NCI-H2196 treated with DMSO at 0.1 percent for 48 hours (cell line): ENCODE measurements around the gene NR1D1.

Experiments used
- DNase-seq: peaks from one replicate; lab custom pipeline; 2025; ENCODE audit not compliant: unreplicated experiment; lab: John Stamatoyannopoulos, UW

NR1D1 gene

DNA sequence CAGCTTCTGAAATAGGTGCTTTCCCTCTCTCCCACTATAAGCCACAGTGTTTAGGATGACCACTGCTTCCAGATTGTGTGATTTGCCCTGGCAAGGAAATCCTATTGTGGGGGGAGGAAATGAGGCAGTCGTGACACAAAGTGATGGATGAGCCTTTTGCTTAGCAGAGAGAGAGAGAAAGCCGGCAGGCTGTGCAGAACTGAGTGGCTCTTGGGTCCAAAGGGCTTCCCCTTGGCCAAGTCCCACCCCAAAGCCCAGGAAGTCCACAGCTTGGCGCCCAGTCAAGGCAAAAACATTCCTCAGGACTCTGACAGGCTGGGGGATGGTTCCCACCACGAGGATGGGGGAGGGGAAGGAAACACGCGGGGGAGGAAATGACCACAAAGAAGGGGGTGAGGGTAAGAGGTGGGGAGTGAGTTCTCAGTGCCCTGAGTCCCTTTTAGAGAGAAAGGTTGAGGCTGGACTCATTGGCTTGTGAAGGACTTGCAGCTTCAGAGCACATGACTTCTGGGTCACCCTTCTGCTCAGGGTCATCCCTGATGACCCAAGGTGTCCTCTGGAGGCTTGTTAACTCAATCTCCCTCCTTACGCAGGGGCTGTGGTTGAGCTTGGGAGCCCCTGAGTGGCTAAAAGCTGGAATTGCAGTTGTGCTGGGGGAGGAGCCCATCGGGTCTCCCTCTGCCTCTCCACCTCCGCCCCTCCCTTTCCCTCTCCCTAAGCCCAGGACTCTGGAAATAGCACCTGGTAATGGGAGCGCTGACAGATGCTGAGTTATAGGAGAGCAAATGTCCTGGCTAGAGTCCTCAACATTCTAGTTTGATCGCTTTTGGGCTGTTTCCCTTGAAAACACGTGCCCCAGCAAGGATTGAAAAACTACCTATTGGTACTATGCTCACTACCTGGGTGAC is 11.1 kb upstream of the NR1D1 start:
- peak; percentile 59 for DNase-seq

DNA sequence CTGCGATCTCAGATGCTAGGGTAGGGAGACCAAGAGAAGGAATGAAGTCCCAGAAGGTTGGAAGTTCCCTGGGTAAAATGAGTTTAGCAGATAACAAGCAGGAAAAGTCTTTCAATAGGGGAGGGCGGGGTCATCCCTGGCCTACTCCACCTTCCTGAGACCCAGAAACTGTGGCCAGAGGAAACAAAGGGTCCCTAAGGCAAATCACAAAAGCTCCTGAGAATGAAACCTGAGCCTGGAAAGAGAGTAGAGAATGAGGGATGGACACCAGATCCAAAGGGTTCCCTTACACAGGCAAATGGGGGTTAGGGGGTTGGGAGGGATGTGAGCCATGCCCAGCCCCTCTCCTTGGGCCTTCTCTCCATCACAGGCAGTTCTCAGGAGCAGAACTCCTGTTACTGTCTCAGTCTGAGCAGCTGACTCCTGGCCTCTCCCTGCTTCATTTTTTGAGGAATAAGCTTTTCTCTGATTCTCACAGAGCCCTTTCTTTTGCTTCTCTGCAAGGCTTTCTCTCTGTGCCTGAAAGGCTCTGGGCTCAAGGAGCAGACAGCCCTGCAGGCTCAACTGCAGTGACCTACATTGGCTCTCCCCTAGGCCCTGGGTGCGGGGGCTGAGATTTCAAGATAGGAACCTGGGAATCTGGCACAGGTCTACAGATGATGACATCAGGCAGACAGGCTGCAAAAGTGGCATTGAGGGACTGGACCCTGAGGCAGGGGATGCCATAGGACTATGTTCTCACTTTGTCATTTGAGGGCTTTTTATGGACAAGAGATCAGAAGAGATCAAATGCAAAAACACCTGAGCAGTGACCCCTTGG is 9.8 kb upstream of the NR1D1 start:
- DNase-seq = no peak

DNA sequence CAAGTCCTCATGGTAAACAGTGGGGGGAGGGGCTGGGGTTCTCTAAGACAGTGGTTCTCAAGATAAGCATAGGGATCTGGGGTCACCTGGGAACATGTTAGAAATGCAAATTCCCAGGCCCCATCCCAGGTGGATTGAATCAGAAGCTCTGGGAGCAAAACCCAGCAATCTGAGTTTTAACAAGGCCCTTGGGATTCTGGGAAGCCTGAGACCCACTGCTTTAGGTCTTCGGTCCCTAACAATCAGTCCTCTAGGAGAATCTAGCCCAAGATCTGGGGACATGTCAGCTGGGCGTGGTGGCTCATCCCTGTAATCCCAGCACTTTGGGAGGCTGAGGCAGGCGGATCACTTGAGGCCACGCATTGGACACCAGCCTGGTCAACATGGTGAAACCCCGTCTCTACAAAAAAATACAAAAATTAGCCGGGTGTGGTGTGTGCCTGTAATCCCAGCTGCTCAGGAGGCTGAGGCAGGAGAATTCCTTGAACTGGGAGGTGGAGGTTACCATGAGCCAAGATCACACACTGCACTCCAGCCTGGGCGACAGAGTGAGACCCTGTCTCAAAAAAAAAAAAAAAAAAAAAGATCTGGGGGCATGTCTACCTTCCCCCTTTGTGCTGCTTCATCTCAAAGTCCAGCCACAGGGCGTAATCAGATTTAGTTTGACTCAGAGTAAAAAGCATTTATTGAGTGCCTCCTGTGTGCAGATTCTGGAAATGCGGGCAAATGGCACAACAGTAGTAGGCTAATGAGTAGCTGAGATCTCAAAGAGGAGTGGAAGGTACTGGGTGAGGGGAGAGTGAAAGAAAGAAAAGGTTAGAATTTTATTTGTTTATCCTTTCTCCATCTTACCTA is 8.8 kb upstream of the NR1D1 start:
- DNase-seq = no peak

DNA sequence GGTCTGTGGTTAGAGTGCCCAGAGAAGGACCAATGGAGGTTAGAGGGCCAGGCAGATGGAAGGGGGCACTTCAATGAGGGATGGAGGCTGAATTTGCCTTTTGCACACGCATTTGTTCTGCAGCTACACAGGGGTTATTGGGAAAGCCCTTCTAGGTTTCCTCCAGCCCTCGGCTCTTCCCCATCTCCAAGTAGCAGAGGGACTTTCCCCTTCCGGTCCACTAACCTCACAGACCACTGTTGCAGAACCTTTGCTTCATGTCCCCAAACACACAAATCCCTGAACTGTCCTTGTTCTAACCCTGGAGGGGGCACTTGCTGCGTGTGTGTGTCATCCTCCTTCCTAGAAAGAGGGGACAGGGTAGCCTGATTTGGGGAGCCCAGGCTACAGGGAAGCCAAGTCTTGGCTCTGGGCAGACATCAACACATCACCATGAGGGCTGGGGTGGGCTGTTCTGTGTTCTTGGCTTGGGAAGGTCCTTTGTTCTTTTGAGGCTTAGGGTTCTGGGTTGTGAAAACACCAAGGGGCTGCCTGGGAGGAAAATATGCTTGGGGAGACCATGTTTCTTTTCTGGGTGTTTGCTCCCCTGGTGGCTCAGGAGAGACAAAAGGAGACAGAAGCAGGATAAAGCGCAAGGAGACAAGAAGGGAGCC is 7.3 kb upstream of the NR1D1 start:
- DNase-seq = no peak

DNA sequence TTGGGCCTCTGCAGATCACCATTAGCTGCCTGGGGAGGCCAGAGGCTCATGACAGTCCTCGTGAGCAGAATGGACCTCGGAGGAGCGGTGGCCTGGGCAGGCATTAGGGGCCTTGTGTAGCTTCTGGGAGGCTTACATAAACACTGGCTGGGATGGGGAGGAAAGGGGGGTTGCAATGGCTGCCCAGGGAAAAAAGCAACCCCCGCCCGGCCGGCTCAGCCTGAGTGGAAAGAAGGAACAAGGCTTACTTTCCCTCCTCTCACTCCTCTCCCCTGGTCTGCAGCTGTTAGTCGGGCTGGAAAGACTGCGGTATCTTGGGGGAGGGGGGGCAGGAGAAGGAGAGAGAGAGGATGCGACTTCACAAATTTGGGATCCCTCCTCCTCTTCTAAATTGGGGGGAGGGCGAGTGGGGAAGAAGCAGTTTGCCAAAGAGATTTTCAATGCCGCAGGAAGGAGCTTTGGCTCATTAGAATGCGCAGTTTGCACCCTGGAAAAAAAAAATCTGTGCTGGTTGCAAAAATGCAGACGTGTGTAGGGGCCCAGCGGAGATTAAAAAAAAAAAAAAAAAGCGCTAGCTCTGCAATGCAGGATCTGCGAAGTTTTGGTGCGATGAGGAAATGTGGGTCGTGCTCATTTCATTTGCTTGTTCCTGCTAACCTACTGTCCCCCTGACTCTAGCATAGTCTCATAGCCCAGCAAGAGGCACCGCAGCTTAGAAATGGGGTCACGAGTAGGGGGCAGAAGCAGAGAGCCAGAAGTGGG is 6.6 kb upstream of the NR1D1 start:
- DNase-seq = no peak

DNA sequence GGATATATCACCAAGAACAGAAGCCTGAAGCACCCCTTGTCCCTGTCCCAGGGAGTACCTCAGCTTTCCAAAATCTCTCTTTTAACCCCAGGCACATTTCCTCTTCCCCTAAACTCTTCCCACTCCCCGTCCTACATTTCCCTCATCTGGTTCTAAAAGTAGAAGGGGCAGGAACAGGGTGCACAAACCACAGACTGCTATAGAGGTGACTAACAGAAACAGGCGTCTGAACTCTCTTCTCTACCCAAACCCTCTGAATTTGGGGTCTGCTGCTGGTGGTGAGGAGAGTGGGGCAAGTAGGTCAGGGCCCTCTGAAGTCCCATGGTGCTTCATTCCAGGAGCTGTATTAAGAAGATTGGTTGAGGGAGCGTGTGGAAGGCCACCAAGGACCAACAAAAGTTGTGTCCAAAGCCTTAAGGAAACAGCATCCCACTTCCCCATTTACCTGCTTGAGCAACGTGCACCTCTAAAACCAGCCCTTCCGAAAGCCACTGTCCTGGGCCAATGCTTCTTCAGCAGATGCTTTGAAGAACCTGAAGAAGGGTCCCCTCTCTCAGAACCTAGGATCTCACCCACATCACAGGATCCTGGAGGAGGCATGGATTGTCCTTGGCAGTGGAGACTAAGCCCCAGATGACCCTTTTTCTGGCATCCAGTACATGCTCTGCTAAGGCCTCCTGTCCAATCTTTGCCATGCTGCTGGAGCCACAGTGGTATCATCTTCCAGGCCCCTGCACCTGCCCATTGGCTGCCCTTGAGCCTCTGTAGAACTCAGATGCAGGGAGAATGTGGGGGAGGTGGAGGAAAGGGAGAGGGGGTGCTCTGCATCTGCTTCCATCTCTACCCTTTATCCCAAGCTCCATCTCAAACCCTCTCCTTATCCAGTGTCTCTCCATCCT is 5.7 kb upstream of the NR1D1 start:
- DNase-seq = no peak

DNA sequence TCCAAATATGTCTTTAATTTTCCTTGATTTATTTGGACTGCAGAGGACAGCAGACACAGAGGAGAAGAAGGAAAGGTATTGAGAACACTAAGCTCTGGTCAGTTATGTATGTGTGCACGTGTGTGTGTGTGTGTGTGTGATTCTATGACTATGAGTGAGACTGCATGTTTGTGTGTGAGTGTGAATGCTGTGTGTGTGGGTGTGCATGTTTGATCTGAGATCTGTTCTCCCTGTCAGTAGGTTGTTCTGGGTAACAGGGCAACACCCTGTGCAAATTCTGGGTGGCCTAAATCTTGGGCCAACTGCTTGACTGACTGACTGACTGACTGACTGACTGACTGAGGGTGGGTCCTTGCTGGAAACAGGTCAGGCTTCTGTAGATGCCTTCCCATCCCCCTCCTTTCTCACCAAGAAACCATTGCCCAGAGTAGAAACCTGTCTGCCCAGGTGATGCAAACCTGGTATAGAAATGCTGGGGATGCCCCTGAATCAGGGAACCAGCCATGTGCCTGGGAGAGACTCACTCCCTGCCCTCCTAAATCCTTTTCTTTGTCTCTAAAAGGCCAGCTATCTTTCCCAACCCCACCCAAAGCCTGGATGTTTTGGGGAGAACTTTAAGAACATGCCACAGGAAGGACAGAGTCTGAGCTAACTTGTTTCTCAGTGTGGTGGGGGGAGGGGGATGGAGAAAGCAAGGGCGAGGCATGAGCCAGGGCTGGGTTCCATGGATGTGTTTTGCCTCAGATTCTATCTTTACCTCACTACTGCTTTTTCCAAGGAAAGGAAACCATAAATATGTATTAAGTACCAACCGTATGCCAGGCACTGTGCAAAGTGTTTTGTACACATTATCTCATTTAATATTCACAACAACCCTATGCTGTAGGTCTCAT is 4.5 kb upstream of the NR1D1 start:
- no peak for DNase-seq

DNA sequence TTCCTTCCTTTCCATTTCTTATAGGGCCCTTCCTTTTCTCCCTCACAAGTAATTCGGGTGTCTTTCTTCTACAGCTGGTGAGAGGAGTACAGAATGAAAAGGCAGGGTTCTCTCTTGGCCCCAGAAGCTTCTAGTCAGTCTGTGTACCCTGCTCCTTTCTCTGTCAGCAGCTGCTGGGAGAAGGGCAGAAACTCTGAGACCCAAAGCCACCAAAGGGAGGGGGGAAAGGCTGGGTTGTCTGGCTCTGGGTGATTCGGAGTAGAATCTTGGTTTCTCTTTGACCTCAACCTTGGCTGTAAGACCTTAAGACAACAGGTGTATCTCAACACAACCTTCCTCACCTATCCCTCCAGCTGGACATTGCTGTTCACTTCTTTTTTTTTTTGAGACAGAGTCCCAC is 3.3 kb upstream of the NR1D1 start:
- DNase-seq = no peak

DNA sequence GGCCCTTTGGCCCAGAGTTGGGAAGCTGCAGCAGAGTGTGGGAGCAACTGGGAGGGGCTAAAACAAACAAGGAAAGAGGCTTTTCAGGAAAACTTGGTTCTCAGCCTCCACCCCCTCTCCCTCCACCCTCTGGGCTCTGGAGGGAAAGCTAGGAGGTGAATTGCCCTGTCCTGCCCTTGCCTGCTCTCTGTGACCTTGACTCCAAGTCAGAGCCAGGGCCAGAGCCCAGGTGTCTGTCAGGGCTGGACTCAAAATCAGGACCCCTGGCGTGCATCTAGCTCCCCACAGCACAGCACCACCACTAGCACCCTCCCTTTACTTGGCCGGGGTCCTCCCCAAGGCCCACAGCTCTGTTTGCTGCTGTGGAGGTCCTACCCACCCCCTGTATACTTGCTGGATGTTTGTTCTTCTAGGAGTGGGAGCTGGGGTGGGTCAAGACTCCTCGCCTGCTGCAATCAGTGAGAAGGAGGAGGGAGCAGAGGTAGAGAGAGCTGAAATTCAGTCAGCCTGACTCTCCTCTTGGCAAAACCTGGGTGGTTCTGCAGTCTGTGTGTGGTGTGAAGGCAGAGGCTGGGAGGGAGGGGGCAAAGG is 2.8 kb upstream of the NR1D1 start:
- DNase-seq = no peak

DNA sequence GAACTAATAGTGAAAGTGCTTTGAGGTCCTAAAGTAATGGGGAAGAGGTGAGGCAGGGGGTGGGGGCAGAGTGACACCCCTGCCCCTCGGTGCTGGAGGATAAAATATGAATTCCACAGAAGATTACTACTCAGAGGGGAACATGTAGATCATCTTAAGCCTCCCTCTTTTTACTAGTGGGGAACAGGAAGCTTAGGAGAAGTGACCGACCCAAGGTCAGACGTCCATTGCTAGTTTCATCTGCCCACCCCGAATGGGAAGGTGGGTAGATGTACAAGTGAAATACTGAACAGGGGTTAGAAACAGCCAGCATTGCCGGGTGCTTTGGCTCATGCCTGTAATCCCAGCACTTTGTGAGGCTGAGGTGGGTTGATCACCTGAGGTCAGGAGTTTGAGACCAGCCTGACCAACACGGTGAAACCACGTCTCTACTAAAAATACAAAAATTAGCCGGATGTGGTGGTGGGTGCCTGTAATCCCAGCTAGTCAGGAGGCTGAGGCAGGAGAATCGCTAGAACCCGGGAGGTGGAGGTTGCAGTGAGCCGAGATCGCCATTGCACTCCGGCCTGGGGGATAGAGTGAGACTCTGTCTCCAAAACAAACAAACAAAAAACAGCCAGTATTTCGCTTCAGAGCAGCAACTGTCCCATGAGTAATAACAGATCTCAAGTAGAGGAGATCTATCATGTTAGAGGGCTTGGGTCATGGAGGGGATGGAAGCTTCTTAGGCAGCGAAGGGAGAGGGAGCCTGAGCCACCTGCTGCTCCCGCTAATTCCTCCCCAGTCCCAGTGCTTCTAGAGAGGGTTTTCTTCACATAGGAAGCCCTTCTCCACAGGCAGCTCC is 1.2 kb upstream of the NR1D1 start:
- DNase-seq = no peak

DNA sequence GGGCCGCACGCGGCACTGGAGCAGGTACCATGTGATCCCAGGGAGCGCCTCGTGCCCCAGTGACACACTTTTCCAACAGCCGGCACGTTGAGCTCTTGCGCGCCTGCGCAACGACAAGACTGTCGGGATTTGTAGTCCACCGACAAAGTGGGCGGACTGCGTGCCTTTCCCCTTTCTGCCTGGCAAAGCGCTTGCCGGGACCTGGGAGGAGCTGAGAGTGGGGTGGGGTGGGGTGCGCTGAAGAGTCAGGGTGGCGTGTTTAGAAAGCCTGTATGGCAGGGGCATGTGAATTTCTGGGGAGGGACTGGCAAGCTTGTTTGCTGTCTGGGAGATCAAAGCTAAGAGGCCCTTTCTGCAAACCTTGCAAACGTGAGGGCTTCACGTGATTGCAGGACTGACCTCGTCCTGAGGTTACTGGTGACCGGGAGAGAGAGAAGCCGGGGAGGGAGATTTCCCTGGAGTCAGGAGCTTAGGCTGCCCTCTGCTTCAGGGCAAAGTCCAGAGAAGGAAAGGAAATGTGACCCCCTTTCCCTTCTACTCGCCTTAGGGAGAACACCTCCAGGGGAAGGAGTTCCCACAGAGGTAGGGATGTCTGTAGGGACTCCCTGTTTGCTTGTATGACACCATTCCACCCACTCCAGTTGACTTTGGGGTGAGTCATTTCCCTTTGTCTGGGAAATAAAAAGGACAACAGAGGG is 429 bp upstream of the NR1D1 start:
- DNase-seq = peak; percentile 72

DNA sequence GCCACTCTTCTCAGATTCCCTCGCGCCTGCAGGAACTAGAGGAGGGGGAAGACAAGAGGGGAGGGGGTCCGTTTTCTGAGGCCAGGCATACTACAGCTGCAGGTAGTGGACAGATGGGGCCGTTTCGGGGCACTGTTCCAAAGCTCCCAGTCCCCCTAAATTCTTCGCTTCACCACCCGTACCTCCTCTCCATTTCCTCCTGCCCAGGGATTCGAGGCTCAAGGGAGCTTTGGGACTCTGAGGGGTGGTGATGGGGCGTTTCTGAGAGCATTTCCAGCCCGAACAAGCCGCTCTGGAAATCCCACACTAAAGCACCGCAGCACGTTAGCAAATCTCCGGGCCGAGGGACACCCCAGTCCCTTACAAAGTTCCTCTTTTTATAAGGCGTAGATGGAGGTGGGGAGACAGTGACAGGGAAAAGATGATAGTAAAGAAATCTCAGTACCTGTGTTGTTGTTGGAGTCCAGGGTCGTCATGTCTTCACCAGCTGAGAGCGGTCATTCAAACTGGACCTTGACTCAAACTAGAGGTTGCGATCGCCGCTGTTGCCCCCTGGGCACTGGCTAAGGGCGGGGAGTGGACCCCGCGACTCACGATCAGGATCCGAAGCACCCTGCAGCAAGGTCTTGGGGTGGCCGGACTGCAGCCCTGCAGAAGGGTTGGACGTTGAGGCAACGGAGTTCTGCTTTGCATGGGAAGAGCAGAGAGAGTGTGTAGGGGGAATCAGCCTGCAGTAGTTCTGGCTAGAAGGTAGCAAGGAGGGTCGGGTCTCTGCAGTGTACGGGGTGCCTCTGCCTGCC is 570 bp downstream of the NR1D1 start:
- DNase-seq = no peak

DNA sequence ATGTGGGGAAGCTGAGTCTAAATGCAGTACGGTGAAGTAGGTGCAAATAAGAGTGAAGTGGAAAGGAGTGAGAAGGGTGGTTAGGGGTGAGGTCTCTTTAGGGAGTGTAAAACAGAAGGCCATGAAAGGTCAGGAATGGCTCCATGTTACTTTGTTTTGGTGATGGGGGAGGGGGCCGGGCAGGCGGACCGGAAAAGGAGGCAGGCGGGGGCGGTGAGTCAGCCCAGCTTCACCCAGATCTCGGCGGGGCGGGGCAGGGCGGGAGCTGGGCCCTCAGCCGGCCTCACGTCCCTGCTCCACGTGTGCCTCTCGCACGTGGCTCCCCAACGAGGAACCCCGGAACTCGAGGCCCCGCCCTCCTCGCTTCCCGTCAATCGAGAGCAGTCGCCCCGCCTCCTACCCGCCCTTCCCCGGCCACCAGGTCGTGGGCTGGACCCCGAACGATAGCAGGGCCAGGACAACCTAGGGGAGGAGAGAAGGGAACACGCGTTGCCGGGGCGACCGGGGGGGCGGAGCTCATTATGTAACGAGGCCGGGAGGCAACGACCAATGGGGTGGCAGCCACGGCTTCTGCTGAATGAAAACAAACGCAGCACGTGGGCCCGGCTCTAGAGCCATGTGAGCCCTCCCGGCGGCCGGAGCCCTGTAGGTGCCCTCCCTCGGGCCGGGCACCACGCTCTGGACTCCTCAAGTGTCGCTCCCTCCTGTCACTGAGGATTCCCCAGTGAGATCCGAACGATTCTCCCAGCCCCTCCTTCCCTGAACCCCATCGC is 1.4 kb downstream of the NR1D1 start:
- peak; percentile 85 for DNase-seq
